Gastroesophageal sphincter (tissue), 4 donors: ENCODE results near the gene CYP1A1. TPM values are rescaled to one million over a fixed set of nuclear protein-coding genes. Genes with fewer than 3 reads are reported as not detected.

ENCODE experiments used
- ATAC-seq: fragments of 150-250 bp; one replicate; pipeline ENCODE4 v1.9.1; 2016; ENCODE audit warnings: mild to moderate bottlenecking, moderate library complexity
- H3K27ac ChIP-seq, 4 donors: fragments of 200-600 bp; sonication (generic) in 3 of 4; 1 replicate in 3 of 4; 2 replicates in 1 of 4; pipeline ENCODE4 v1.5.1; 2016 to 2019
- H3K27me3 ChIP-seq: fragments of 200-600 bp; sonication (generic); one replicate; pipeline ENCODE4 v1.5.1; 2019
- H3K36me3 ChIP-seq, 2 donors: fragments of 200-600 bp; sonication (generic); one replicate each; pipeline ENCODE4 v1.5.1; 2019; ENCODE audit warnings: control low read depth in 1 of 2
- H3K4me1 ChIP-seq, 3 donors: fragments of 200-600 bp; sonication (generic); 1 replicate in 2 of 3; 2 replicates in 1 of 3; pipeline ENCODE4 v1.5.1; 2016 to 2019; ENCODE audit warnings: control low read depth in 2 of 3
- H3K4me3 ChIP-seq, 2 donors: fragments of 200-600 bp; sonication (generic); one replicate each; pipeline ENCODE4 v1.5.1; 2019; ENCODE audit warnings: mild to moderate bottlenecking in 1 of 2, moderate library complexity in 1 of 2
- H3K9me3 ChIP-seq, 3 donors: fragments of 200-600 bp; sonication (generic); one replicate each; pipeline ENCODE4 v1.5.1; 2017 to 2019; ENCODE audit warnings: control low read depth in 2 of 3
- CTCF ChIP-seq, 4 experiments: fragments of 200-600 bp in 2 of 4; fragments of 450-650 bp in 2 of 4; sonication (generic) in 1 of 4; IDR thresholded peaks; one replicate each; pipeline ENCODE4 v1.5.1; 2017 to 2019; ENCODE audit warnings: antibody characterized with exemption in 4 of 4, mild to moderate bottlenecking in 2 of 4, moderate library complexity in 2 of 4
- EP300 ChIP-seq: sonication (generic); formaldehyde crosslinking; IDR thresholded peaks from one replicate; pipeline ENCODE4 v1.6.1; 2017; ENCODE audit warnings: antibody characterized with exemption, mild to moderate bottlenecking
- POLR2A ChIP-seq, 2 donors: fragments of 450-650 bp; IDR thresholded peaks; one replicate each; pipeline ENCODE4 v1.6.1; 2017; ENCODE audit warnings: antibody characterized with exemption in 2 of 2, mild to moderate bottlenecking in 2 of 2, moderate library complexity in 1 of 2
- POLR2AphosphoS5 ChIP-seq: sonication (generic); formaldehyde crosslinking; IDR thresholded peaks from one replicate; pipeline ENCODE4 v1.6.1; 2017; ENCODE audit warnings: antibody characterized with exemption
- WGBS, 2 donors: methylation state at CpG; one replicate each; pipeline ENCODE4 v1.1.5; 2018; ENCODE audit warnings: low coverage in 1 of 2; 5-methylcytosine and 5-hydroxymethylcytosine counted together
- total RNA-seq, 4 donors: library from RNA; depleted of rRNA; stranded (reverse); fragments of >200 nt; gene quantifications; one replicate each; pipeline ENCODE4 v1.1.0, GENCODE V29; 2016

Gene CYP1A1
- total RNA-seq, 4 donors from 2014 or later: 0.47 to 2.2 TPM; not detected in 2

GRCh38 chr15:74680456-74680855 is 44.9 kb downstream of the CYP1A1 start:
- Histone ChIP-seq H3K4me1 (no peaks in the 10 kb centered on the region), H3K27ac (no peak overlapping the region), H3K4me3 (no peak overlapping the region), H3K27me3 (no peaks in the 10 kb centered on the region), H3K9me3 (no peaks in the 10 kb centered on the region), H3K36me3 (peaks cover 0 to 11% of the 10 kb centered on the region in 2 donors)
- TF ChIP-seq CTCF (IDR thresholded peaks at IDR 0.05) (no peak), POLR2A (IDR thresholded peaks at IDR 0.05) (no peak), POLR2AphosphoS5 (no peak), EP300 (no peak)
- WGBS, 2 donors: 73 to 89% methylated on average over 2 of the region's 2 CpGs
- no peak for ATAC-seq

- Histone ChIP-seq H3K36me3 (peaks cover 0 to 29% of the 10 kb centered on the region in 2 donors), H3K27ac (no peak overlapping the region), H3K27me3 (no peaks in the 10 kb centered on the region), H3K4me1 (no peaks in the 10 kb centered on the region), H3K9me3 (no peaks in the 10 kb centered on the region), H3K4me3 (no peak overlapping the region)
- ATAC-seq: no peak
- 83 to 92% methylated on average over 6 to 7 of the region's 7 CpGs for WGBS, 2 donors
- TF ChIP-seq CTCF (IDR thresholded peaks at IDR 0.05): no peak
- TF ChIP-seq EP300: no peak
- TF ChIP-seq POLR2A (IDR thresholded peaks at IDR 0.05): no peak
- no peak for TF ChIP-seq POLR2AphosphoS5
Observed at GRCh38 chr15:74676801-74677200, 48.5 kb downstream of the CYP1A1 start.

- peaks cover 0 to 52% of the 10 kb centered on the region in 2 donors for H3K36me3 ChIP-seq
- no peak for TF ChIP-seq EP300
- TF ChIP-seq POLR2AphosphoS5: no peak
- TF ChIP-seq POLR2A (IDR thresholded peaks at IDR 0.05): no peak
- no peak for TF ChIP-seq CTCF (IDR thresholded peaks at IDR 0.05)
- no peaks in the 10 kb centered on the region for H3K4me1 ChIP-seq
- WGBS, 2 donors: 92 to 95% methylated on average over 2 to 3 of the region's 3 CpGs
- H3K27ac ChIP-seq: no peak overlapping the region
- H3K27me3 ChIP-seq: no peaks in the 10 kb centered on the region
- H3K4me3 ChIP-seq: no peak overlapping the region
- no peaks in the 10 kb centered on the region for H3K9me3 ChIP-seq
- ATAC-seq: no peak
Observed at GRCh38 chr15:74674161-74674560, 51.2 kb downstream of the CYP1A1 start.

- Histone ChIP-seq H3K27me3 (no peaks in the 10 kb centered on the region), H3K36me3 (peaks cover 0 to 62% of the 10 kb centered on the region in 2 donors), H3K4me1 (peaks cover 0 to 6% (median 0%) of the 10 kb centered on the region in 3 donors), H3K27ac (no peak overlapping the region), H3K9me3 (no peaks in the 10 kb centered on the region), H3K4me3 (no peak overlapping the region)
- ATAC-seq: no peak
- TF ChIP-seq POLR2A (IDR thresholded peaks at IDR 0.05): no peak
- WGBS, 2 donors: 60 to 81% methylated on average over 1 to 3 of the region's 4 CpGs
Observed at GRCh38 chr15:74669627-74670026, 55.7 kb downstream of the CYP1A1 start.

Other genes starting within 250 kb of the CYP1A1 start
- 1 to 10 TPM; 2.9 to 8.4 (median 6.9) TPM for gene ARID3B, start 184.3 kb downstream of the CYP1A1 start, total RNA-seq
- 100 to 1,000 TPM in 1 of 4 donors, 10 to 100 TPM in 3; 62.8 to 108 (median 82.5) TPM for gene CLK3, start 109.7 kb downstream of the CYP1A1 start, total RNA-seq
- 10 to 100 TPM; 13.6 to 31.8 (median 17.2) TPM for gene EDC3, start 29.5 kb downstream of the CYP1A1 start, total RNA-seq
- gene CYP1A2, start 23.3 kb upstream of the CYP1A1 start, total RNA-seq: not detected
- gene CSK, start 56.6 kb upstream of the CYP1A1 start, total RNA-seq: 10 to 100 TPM in 3 of 4 donors, 1 to 10 TPM in 1; 8.4 to 23.1 (median 18.2) TPM
- gene LMAN1L, start 87.3 kb upstream of the CYP1A1 start, total RNA-seq: under 1 TPM in 1 of 4 donors, not detected in 3; 0.27 TPM
- not detected for gene CPLX3, start 101.1 kb upstream of the CYP1A1 start, total RNA-seq
- 10 to 100 TPM; 26.4 to 51.8 (median 32.7) TPM for gene ULK3, start 117.6 kb upstream of the CYP1A1 start, total RNA-seq
- gene SCAMP2, start 147.8 kb upstream of the CYP1A1 start, total RNA-seq: 100 to 1,000 TPM in 1 of 4 donors, 10 to 100 TPM in 3; 45.6 to 111 (median 72.1) TPM
- 10 to 100 TPM; 36.5 to 58.8 (median 42.5) TPM for gene MPI, start 164.5 kb upstream of the CYP1A1 start, total RNA-seq
- 10 to 100 TPM; 85.0 to 93.4 (median 88.8) TPM for gene FAM219B, start 181.3 kb upstream of the CYP1A1 start, total RNA-seq
- gene COX5A, start 212.5 kb upstream of the CYP1A1 start, total RNA-seq: 100 to 1,000 TPM in 2 of 4 donors, 10 to 100 TPM in 2; 57.9 to 105 (median 94.5) TPM
- gene RPP25, start 231.2 kb upstream of the CYP1A1 start, total RNA-seq: 1 to 10 TPM; 1.6 to 8.0 (median 6.7) TPM